ENCODE measurements around the gene WNT8B.

The WNT8B gene

GRCh38 chr10:100482834-100483185 is 20.0 kb downstream of the WNT8B start:
- peak overlapping the region; percentile 90 for H3K4me2 ChIP-seq (ENCODE audit: low read length)
- no peak overlapping the region for H3K14ac ChIP-seq (ENCODE audit: low read length)
- H3K27me3 ChIP-seq (ENCODE audit: insufficient read depth, low read length), result peaks cover 26% of the 10 kb centered on the region
- no peak overlapping the region for H4K12ac ChIP-seq (ENCODE audit: low read depth, low read length)
- H3K4ac ChIP-seq (ENCODE audit: low read depth, low read length), result no peak overlapping the region
- no peak for DNase-seq
- H2BK12ac ChIP-seq (ENCODE audit: low read length), result no peak overlapping the region
- no peak overlapping the region for H2BK5ac ChIP-seq (ENCODE audit: low read depth, low read length, poor library complexity)
- peaks cover 11 to 13% of the 10 kb centered on the region in 2 experiments for H3K4me1 ChIP-seq (ENCODE audit: control insufficient read depth in 1 of 2, insufficient read depth in 2 of 2, low read length in 2 of 2)
- H3K4me3 ChIP-seq (ENCODE audit: low read depth, low read length), result no peak overlapping the region
- no peaks in the 10 kb centered on the region for H3K79me1 ChIP-seq (ENCODE audit: low read length)
- no peaks in the 10 kb centered on the region for H3K79me2 ChIP-seq (ENCODE audit: control insufficient read depth, insufficient read depth, low read length, poor library complexity)
- no peak overlapping the region for H4K8ac ChIP-seq (ENCODE audit: low read depth, low read length)
- no CpG with 5 or more reads among the region's 5 CpGs for WGBS (ENCODE audit: extremely low coverage, insufficient coverage, insufficient read length)
- no peak overlapping the region for H3K27ac ChIP-seq (ENCODE audit: low read depth, low read length)
- H3K9ac ChIP-seq (ENCODE audit: low read length), result no peak overlapping the region
- no peak overlapping the region for H2BK120ac ChIP-seq (ENCODE audit: insufficient read depth, low read length, poor library complexity)
- H3K18ac ChIP-seq (ENCODE audit: low read length), result no peak overlapping the region
- no peak overlapping the region for H3K23ac ChIP-seq (ENCODE audit: low read length)
- peaks cover 2% of the 10 kb centered on the region for H3K9me3 ChIP-seq (ENCODE audit: insufficient read depth, low read depth, low read length)
- H2AFZ ChIP-seq (ENCODE audit: insufficient read depth, low read length, poor library complexity), result no peak overlapping the region
- H3K36me3 ChIP-seq (ENCODE audit: control insufficient read depth in 1 of 2, insufficient read depth in 2 of 2, low read length in 2 of 2), result peaks cover 2 to 3% of the 10 kb centered on the region in 2 experiments
- no peak overlapping the region for H4K91ac ChIP-seq (ENCODE audit: low read depth, low read length)
- no peak overlapping the region for H2AK5ac ChIP-seq (ENCODE audit: low read length)

- Histone ChIP-seq H4K8ac (ENCODE audit: low read depth, low read length) (no peak overlapping the region), H3K27ac (ENCODE audit: low read depth, low read length) (no peak overlapping the region), H3K4me3 (ENCODE audit: low read depth, low read length) (no peak overlapping the region), H3K79me1 (ENCODE audit: low read length) (no peaks in the 10 kb centered on the region), H2AFZ (ENCODE audit: insufficient read depth, low read length, poor library complexity) (no peak overlapping the region), H3K4me2 (ENCODE audit: low read length) (no peak overlapping the region), H3K14ac (ENCODE audit: low read length) (no peak overlapping the region), H3K4me1 (ENCODE audit: control insufficient read depth in 1 of 2, insufficient read depth in 2 of 2, low read length in 2 of 2) (peaks cover 11 to 13% of the 10 kb centered on the region in 2 experiments), H3K9me3 (ENCODE audit: insufficient read depth, low read depth, low read length) (peaks cover 7% of the 10 kb centered on the region), H3K4ac (ENCODE audit: low read depth, low read length) (no peak overlapping the region), H3K23ac (ENCODE audit: low read length) (no peak overlapping the region), H3K27me3 (ENCODE audit: insufficient read depth, low read length) (peaks cover 26% of the 10 kb centered on the region), H4K91ac (ENCODE audit: low read depth, low read length) (no peak overlapping the region), H2BK5ac (ENCODE audit: low read depth, low read length, poor library complexity) (no peak overlapping the region), H3K9ac (ENCODE audit: low read length) (no peak overlapping the region), H3K36me3 (ENCODE audit: control insufficient read depth in 1 of 2, insufficient read depth in 2 of 2, low read length in 2 of 2) (peaks cover 5 to 6% of the 10 kb centered on the region in 2 experiments), H3K18ac (ENCODE audit: low read length) (no peak overlapping the region), H3K79me2 (ENCODE audit: control insufficient read depth, insufficient read depth, low read length, poor library complexity) (no peaks in the 10 kb centered on the region), H2AK5ac (ENCODE audit: low read length) (no peak overlapping the region), H2BK12ac (ENCODE audit: low read length) (no peak overlapping the region), H2BK120ac (ENCODE audit: insufficient read depth, low read length, poor library complexity) (no peak overlapping the region), H4K12ac (ENCODE audit: low read depth, low read length) (no peak overlapping the region)
- no CpG with 5 or more reads among the region's 5 CpGs for WGBS (ENCODE audit: extremely low coverage, insufficient coverage, insufficient read length)
- DNase-seq, result no peak
Measured at GRCh38 chr10:100483876-100484666, 21.3 kb downstream of the WNT8B start.

- Histone ChIP-seq H3K79me1 (ENCODE audit: low read length) (no peaks in the 10 kb centered on the region), H4K8ac (ENCODE audit: low read depth, low read length) (no peak overlapping the region), H2AFZ (ENCODE audit: insufficient read depth, low read length, poor library complexity) (no peak overlapping the region), H4K12ac (ENCODE audit: low read depth, low read length) (no peak overlapping the region), H3K4me3 (ENCODE audit: low read depth, low read length) (no peak overlapping the region), H3K9ac (ENCODE audit: low read length) (no peak overlapping the region), H2BK120ac (ENCODE audit: insufficient read depth, low read length, poor library complexity) (no peak overlapping the region), H2BK12ac (ENCODE audit: low read length) (no peak overlapping the region), H4K91ac (ENCODE audit: low read depth, low read length) (no peak overlapping the region), H3K4me1 (ENCODE audit: control insufficient read depth in 1 of 2, insufficient read depth in 2 of 2, low read length in 2 of 2) (peaks cover 11 to 13% of the 10 kb centered on the region in 2 experiments), H3K4me2 (ENCODE audit: low read length) (no peak overlapping the region), H3K14ac (ENCODE audit: low read length) (no peak overlapping the region), H2BK5ac (ENCODE audit: low read depth, low read length, poor library complexity) (no peak overlapping the region), H3K18ac (ENCODE audit: low read length) (no peak overlapping the region), H3K27ac (ENCODE audit: low read depth, low read length) (no peak overlapping the region), H3K27me3 (ENCODE audit: insufficient read depth, low read length) (peaks cover 25% of the 10 kb centered on the region), H3K4ac (ENCODE audit: low read depth, low read length) (no peak overlapping the region), H3K23ac (ENCODE audit: low read length) (no peak overlapping the region), H3K36me3 (ENCODE audit: control insufficient read depth in 1 of 2, insufficient read depth in 2 of 2, low read length in 2 of 2) (peaks cover 5 to 6% of the 10 kb centered on the region in 2 experiments), H3K79me2 (ENCODE audit: control insufficient read depth, insufficient read depth, low read length, poor library complexity) (no peaks in the 10 kb centered on the region), H2AK5ac (ENCODE audit: low read length) (no peak overlapping the region), H3K9me3 (ENCODE audit: insufficient read depth, low read depth, low read length) (peaks cover 10% of the 10 kb centered on the region)
- no peak for DNase-seq
- WGBS (ENCODE audit: extremely low coverage, insufficient coverage, insufficient read length), result no CpG with 5 or more reads among the region's 8 CpGs
Measured at GRCh38 chr10:100485366-100485765, 22.6 kb downstream of the WNT8B start.

- Histone ChIP-seq H3K79me1 (ENCODE audit: low read length) (no peaks in the 10 kb centered on the region), H3K4me2 (ENCODE audit: low read length) (no peak overlapping the region), H3K4me3 (ENCODE audit: low read depth, low read length) (no peak overlapping the region), H3K27me3 (ENCODE audit: insufficient read depth, low read length) (peaks cover 22% of the 10 kb centered on the region), H3K9me3 (ENCODE audit: insufficient read depth, low read depth, low read length) (peaks cover 10% of the 10 kb centered on the region), H2BK120ac (ENCODE audit: insufficient read depth, low read length, poor library complexity) (no peak overlapping the region), H3K9ac (ENCODE audit: low read length) (no peak overlapping the region), H3K4me1 (ENCODE audit: control insufficient read depth in 1 of 2, insufficient read depth in 2 of 2, low read length in 2 of 2) (peaks cover 11 to 13% of the 10 kb centered on the region in 2 experiments), H2BK12ac (ENCODE audit: low read length) (no peak overlapping the region), H3K27ac (ENCODE audit: low read depth, low read length) (no peak overlapping the region), H3K18ac (ENCODE audit: low read length) (no peak overlapping the region), H3K4ac (ENCODE audit: low read depth, low read length) (no peak overlapping the region), H4K12ac (ENCODE audit: low read depth, low read length) (no peak overlapping the region), H2BK5ac (ENCODE audit: low read depth, low read length, poor library complexity) (no peak overlapping the region), H4K8ac (ENCODE audit: low read depth, low read length) (no peak overlapping the region), H3K36me3 (ENCODE audit: control insufficient read depth in 1 of 2, insufficient read depth in 2 of 2, low read length in 2 of 2) (peaks cover 5 to 6% of the 10 kb centered on the region in 2 experiments), H3K79me2 (ENCODE audit: control insufficient read depth, insufficient read depth, low read length, poor library complexity) (no peaks in the 10 kb centered on the region), H2AFZ (ENCODE audit: insufficient read depth, low read length, poor library complexity) (no peak overlapping the region), H3K23ac (ENCODE audit: low read length) (no peak overlapping the region), H2AK5ac (ENCODE audit: low read length) (no peak overlapping the region), H4K91ac (ENCODE audit: low read depth, low read length) (no peak overlapping the region), H3K14ac (ENCODE audit: low read length) (no peak overlapping the region)
- DNase-seq, result no peak
- no CpG with 5 or more reads among the region's 10 CpGs for WGBS (ENCODE audit: extremely low coverage, insufficient coverage, insufficient read length)
Measured at GRCh38 chr10:100485801-100486495, 23.1 kb downstream of the WNT8B start.
